ENCODE results near the gene C17orf100. TPM values are rescaled to one million over a fixed set of nuclear protein-coding genes. Genes with fewer than 3 reads are reported as not detected.
A peak's percentile ranks its signal among the peaks of the same experiment; 100 is the strongest.

The C17orf100 gene
- total and polyA plus RNA-seq, 10 donors: 1.1 to 4.7 (median 2.5) TPM

GRCh38 chr17:6638046-6638908 is 13.3 kb upstream of the C17orf100 start:
- H3K4me3 ChIP-seq: peak overlapping the region in 1 of 8 donors; percentile 94
- DNase-seq: no peak

GRCh38 chr17:6639014-6639585 is 12.5 kb upstream of the C17orf100 start:
- peak; percentile 76 for DNase-seq
- TF ChIP-seq POLR2A (IDR thresholded peaks at IDR 0.05) (no peak), POLR2AphosphoS5 (IDR thresholded peaks at IDR 0.05) (no peak)
- TF ChIP-seq, protein P1, sequence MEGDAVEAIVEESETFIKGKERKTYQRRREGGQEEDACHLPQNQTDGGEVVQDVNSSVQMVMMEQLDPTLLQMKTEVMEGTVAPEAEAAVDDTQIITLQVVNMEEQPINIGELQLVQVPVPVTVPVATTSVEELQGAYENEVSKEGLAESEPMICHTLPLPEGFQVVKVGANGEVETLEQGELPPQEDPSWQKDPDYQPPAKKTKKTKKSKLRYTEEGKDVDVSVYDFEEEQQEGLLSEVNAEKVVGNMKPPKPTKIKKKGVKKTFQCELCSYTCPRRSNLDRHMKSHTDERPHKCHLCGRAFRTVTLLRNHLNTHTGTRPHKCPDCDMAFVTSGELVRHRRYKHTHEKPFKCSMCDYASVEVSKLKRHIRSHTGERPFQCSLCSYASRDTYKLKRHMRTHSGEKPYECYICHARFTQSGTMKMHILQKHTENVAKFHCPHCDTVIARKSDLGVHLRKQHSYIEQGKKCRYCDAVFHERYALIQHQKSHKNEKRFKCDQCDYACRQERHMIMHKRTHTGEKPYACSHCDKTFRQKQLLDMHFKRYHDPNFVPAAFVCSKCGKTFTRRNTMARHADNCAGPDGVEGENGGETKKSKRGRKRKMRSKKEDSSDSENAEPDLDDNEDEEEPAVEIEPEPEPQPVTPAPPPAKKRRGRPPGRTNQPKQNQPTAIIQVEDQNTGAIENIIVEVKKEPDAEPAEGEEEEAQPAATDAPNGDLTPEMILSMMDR (IDR thresholded peaks at IDR 0.05 in 8 of 11, conservative IDR thresholded peaks at IDR 0.05 in 3 of 11): no peak
- Histone ChIP-seq H3K9me3 (no peaks in the 10 kb centered on the region), H3K4me3 (peak overlapping the region; percentile 82 to 97 (median 92)), H3K36me3 (peaks cover 0 to 32% (median 15%) of the 10 kb centered on the region in 6 donors), H3K27ac (peak overlapping the region in 2 of 8 donors; percentile 88 to 93), H3K4me1 (peaks cover 24 to 67% (median 42%) of the 10 kb centered on the region in 6 donors), H3K27me3 (replicated peaks in 1 of 7) (no peaks in the 10 kb centered on the region)
- 51 to 59% (median 56%) methylated on average over 13 to 15 of the region's 15 CpGs for WGBS, 5 donors
- intact Hi-C loops (cut with DNase I; ENCODE audit: low total_unique reads): no loop called here

More at GRCh38 chr17:6638046-6638908, 13.3 kb upstream of the C17orf100 start:
- Histone ChIP-seq H3K4me1 (peaks cover 24 to 59% (median 38%) of the 10 kb centered on the region in 6 donors), H3K27ac (no peak overlapping the region), H3K9me3 (no peaks in the 10 kb centered on the region), H3K36me3 (peaks cover 0 to 32% (median 13%) of the 10 kb centered on the region in 6 donors), H3K27me3 (replicated peaks in 1 of 7) (no peaks in the 10 kb centered on the region)
- TF ChIP-seq POLR2A (IDR thresholded peaks at IDR 0.05) (no peak), POLR2AphosphoS5 (IDR thresholded peaks at IDR 0.05) (no peak)
- TF ChIP-seq, protein P1 (IDR thresholded peaks at IDR 0.05 in 8 of 11, conservative IDR thresholded peaks at IDR 0.05 in 3 of 11): no peak
- WGBS, 5 donors: 51 to 72% (median 56%) methylated on average over 23 to 24 of the region's 24 CpGs
- intact Hi-C loops (cut with DNase I; ENCODE audit: low total_unique reads): no loop called here

GRCh38 chr17:6639586-6640535 is 11.7 kb upstream of the C17orf100 start:
- 0 to 1% (median 1%) methylated on average over 27 to 67 of the region's 67 CpGs for WGBS, 5 donors
- TF ChIP-seq POLR2A (IDR thresholded peaks at IDR 0.05) (no peak), POLR2AphosphoS5 (IDR thresholded peaks at IDR 0.05) (no peak)
- TF ChIP-seq, protein P1 (IDR thresholded peaks at IDR 0.05 in 8 of 11, conservative IDR thresholded peaks at IDR 0.05 in 3 of 11): no peak
- H3K36me3 ChIP-seq: peaks cover 0 to 32% (median 20%) of the 10 kb centered on the region in 6 donors
- no peaks in the 10 kb centered on the region for H3K27me3 ChIP-seq (replicated peaks in 1 of 7)
- H3K9me3 ChIP-seq: no peaks in the 10 kb centered on the region
- H3K4me1 ChIP-seq: peaks cover 24 to 74% (median 42%) of the 10 kb centered on the region in 6 donors
- peak overlapping the region; percentile 82 to 97 (median 92) for H3K4me3 ChIP-seq
- peak overlapping the region; percentile 78 to 93 (median 91) for H3K27ac ChIP-seq
- intact Hi-C loops (cut with DNase I; ENCODE audit: low total_unique reads): no loop called here
- DNase-seq: peak; percentile 89

Data from spleen (tissue), 11 donors.